ENCODE results near the gene C16orf90.

- TF ChIP-seq YY1 (IDR thresholded peaks at IDR 0.05; ENCODE audit: insufficient read depth, insufficient read length) (no peak), ZNF274 (IDR thresholded peaks at IDR 0.05; ENCODE audit: low read depth, low read length) (no peak)
Measured at GRCh38 chr16:3474136-3474779, 21.0 kb downstream of the C16orf90 start.

All from NT2/D1 (cell line).